IPS-15b (cell line): Measurements from ENCODE around the gene PRR15L.

Experiments
- H3K27me3 ChIP-seq: one replicate; pipeline ENCODE4 v1.6.1; 2013; ENCODE audit warnings: low read length; ENCODE audit not compliant: control insufficient read depth, insufficient read depth
- H3K36me3 ChIP-seq: one replicate; pipeline ENCODE4 v1.6.1; 2013; ENCODE audit warnings: low read length; ENCODE audit not compliant: control insufficient read depth, insufficient read depth
- H3K4me1 ChIP-seq: one replicate; pipeline ENCODE4 v1.6.1; 2013; ENCODE audit warnings: mild to moderate bottlenecking, low read length; ENCODE audit not compliant: control insufficient read depth, insufficient read depth
- H3K4me3 ChIP-seq: one replicate; pipeline ENCODE4 v1.5.1; 2013; ENCODE audit warnings: low read depth, low read length
- H3K9ac ChIP-seq: one replicate; pipeline ENCODE4 v1.6.1; 2013; ENCODE audit warnings: low read depth, mild to moderate bottlenecking, low read length
- H3K9me3 ChIP-seq: one replicate; pipeline ENCODE4 v1.6.1; 2013; ENCODE audit warnings: mild to moderate bottlenecking, low read length; ENCODE audit not compliant: control insufficient read depth, insufficient read depth

The PRR15L gene

GRCh38 chr17:47953909-47954308, 3.8 kb downstream of the PRR15L start:
- no peak overlapping the region for H3K9ac ChIP-seq
- H3K4me3 ChIP-seq, result no peak overlapping the region
- no peaks in the 10 kb centered on the region for H3K36me3 ChIP-seq
- H3K27me3 ChIP-seq, result no peaks in the 10 kb centered on the region
- H3K4me1 ChIP-seq, result peaks cover 12% of the 10 kb centered on the region
- H3K9me3 ChIP-seq, result no peaks in the 10 kb centered on the region

GRCh38 chr17:47952171-47953021, 5.3 kb downstream of the PRR15L start:
- no peaks in the 10 kb centered on the region for H3K27me3 ChIP-seq
- H3K9me3 ChIP-seq, result no peaks in the 10 kb centered on the region
- H3K4me1 ChIP-seq, result peaks cover 9% of the 10 kb centered on the region
- no peaks in the 10 kb centered on the region for H3K36me3 ChIP-seq
- no peak overlapping the region for H3K4me3 ChIP-seq
- no peak overlapping the region for H3K9ac ChIP-seq

GRCh38 chr17:47950448-47950847, 7.2 kb downstream of the PRR15L start:
- H3K36me3 ChIP-seq, result no peaks in the 10 kb centered on the region
- H3K4me3 ChIP-seq, result no peak overlapping the region
- H3K9me3 ChIP-seq, result no peaks in the 10 kb centered on the region
- no peak overlapping the region for H3K9ac ChIP-seq
- H3K27me3 ChIP-seq, result no peaks in the 10 kb centered on the region
- H3K4me1 ChIP-seq, result peaks cover 7% of the 10 kb centered on the region

GRCh38 chr17:47949946-47950345, 7.7 kb downstream of the PRR15L start:
- Histone ChIP-seq H3K27me3 (no peaks in the 10 kb centered on the region), H3K4me1 (peaks cover 7% of the 10 kb centered on the region), H3K36me3 (no peaks in the 10 kb centered on the region), H3K9me3 (no peaks in the 10 kb centered on the region), H3K4me3 (no peak overlapping the region), H3K9ac (peak overlapping the region; percentile 42)

GRCh38 chr17:47949197-47949759, 8.4 kb downstream of the PRR15L start:
- peak overlapping the region; percentile 42 for H3K9ac ChIP-seq
- H3K36me3 ChIP-seq, result no peaks in the 10 kb centered on the region
- no peaks in the 10 kb centered on the region for H3K27me3 ChIP-seq
- H3K4me3 ChIP-seq, result peak overlapping the region; percentile 43
- H3K9me3 ChIP-seq, result no peaks in the 10 kb centered on the region
- H3K4me1 ChIP-seq, result peaks cover 7% of the 10 kb centered on the region

GRCh38 chr17:47948706-47949196, 8.9 kb downstream of the PRR15L start:
- H3K4me1 ChIP-seq, result peaks cover 7% of the 10 kb centered on the region
- H3K9ac ChIP-seq, result no peak overlapping the region
- H3K36me3 ChIP-seq, result no peaks in the 10 kb centered on the region
- no peaks in the 10 kb centered on the region for H3K9me3 ChIP-seq
- H3K27me3 ChIP-seq, result no peaks in the 10 kb centered on the region
- no peak overlapping the region for H3K4me3 ChIP-seq

- H3K9ac ChIP-seq, result no peak overlapping the region
- no peaks in the 10 kb centered on the region for H3K27me3 ChIP-seq
- no peaks in the 10 kb centered on the region for H3K36me3 ChIP-seq
- H3K4me1 ChIP-seq, result peaks cover 7% of the 10 kb centered on the region
- H3K4me3 ChIP-seq, result no peak overlapping the region
- no peaks in the 10 kb centered on the region for H3K9me3 ChIP-seq
Observed at GRCh38 chr17:47946929-47947397, 10.7 kb downstream of the PRR15L start.

GRCh38 chr17:47946516-47946915, 11.2 kb downstream of the PRR15L start:
- no peaks in the 10 kb centered on the region for H3K27me3 ChIP-seq
- H3K4me1 ChIP-seq, result peaks cover 7% of the 10 kb centered on the region
- no peaks in the 10 kb centered on the region for H3K36me3 ChIP-seq
- no peak overlapping the region for H3K4me3 ChIP-seq
- no peaks in the 10 kb centered on the region for H3K9me3 ChIP-seq
- no peak overlapping the region for H3K9ac ChIP-seq

GRCh38 chr17:47945529-47946508, 11.9 kb downstream of the PRR15L start:
- Histone ChIP-seq H3K4me1 (peaks cover 7% of the 10 kb centered on the region), H3K9ac (no peak overlapping the region), H3K4me3 (no peak overlapping the region), H3K9me3 (no peaks in the 10 kb centered on the region), H3K27me3 (peaks cover 3% of the 10 kb centered on the region), H3K36me3 (no peaks in the 10 kb centered on the region)

- H3K4me1 ChIP-seq, result peaks cover 7% of the 10 kb centered on the region
- no peak overlapping the region for H3K4me3 ChIP-seq
- no peaks in the 10 kb centered on the region for H3K9me3 ChIP-seq
- H3K36me3 ChIP-seq, result no peaks in the 10 kb centered on the region
- peaks cover 7% of the 10 kb centered on the region for H3K27me3 ChIP-seq
- no peak overlapping the region for H3K9ac ChIP-seq
Observed at GRCh38 chr17:47945080-47945479, 12.6 kb downstream of the PRR15L start.

GRCh38 chr17:47942568-47942967, 15.1 kb downstream of the PRR15L start:
- Histone ChIP-seq H3K36me3 (no peaks in the 10 kb centered on the region), H3K4me3 (peak overlapping the region; percentile 76), H3K9ac (no peak overlapping the region), H3K4me1 (peaks cover 3% of the 10 kb centered on the region), H3K27me3 (peaks cover 8% of the 10 kb centered on the region), H3K9me3 (no peaks in the 10 kb centered on the region)
